H9 (cell line): Measurements from ENCODE around the gene ELP6. TPM values are rescaled to one million over a fixed set of nuclear protein-coding genes. Genes with fewer than 3 reads are reported as not detected.

ENCODE experiments used
- DNase-seq: peaks from one replicate; pipeline ENCODE4 v3.0.0-alpha.2; 2017
- H2AFZ ChIP-seq: one replicate; pipeline ENCODE4 v1.6.1; 2013; ENCODE audit warnings: mild to moderate bottlenecking, low read length, control low read depth, moderate library complexity
- H2AK5ac ChIP-seq: 2 replicates; pipeline ENCODE4 v1.6.1; 2013; ENCODE audit warnings: low read length, control low read depth, mixed read lengths; ENCODE audit not compliant: insufficient read length
- H2BK120ac ChIP-seq: one replicate; pipeline ENCODE4 v1.6.1; 2013; ENCODE audit warnings: low read depth, mild to moderate bottlenecking, low read length, control low read depth, inconsistent platforms; ENCODE audit not compliant: poor library complexity, severe bottlenecking
- H2BK12ac ChIP-seq: 2 replicates; pipeline ENCODE4 v1.6.1; 2013; ENCODE audit warnings: low read length, control low read depth, mixed read lengths, low read depth; ENCODE audit not compliant: insufficient read length
- H2BK15ac ChIP-seq: 2 replicates; pipeline ENCODE4 v1.6.1; 2013; ENCODE audit warnings: low read depth, low read length, control low read depth
- H2BK20ac ChIP-seq: one replicate; pipeline ENCODE4 v1.6.1; 2013; ENCODE audit warnings: low read depth, mild to moderate bottlenecking, low read length, control low read depth, inconsistent platforms; ENCODE audit not compliant: poor library complexity, severe bottlenecking
- H2BK5ac ChIP-seq: 2 replicates; pipeline ENCODE4 v1.6.1; 2013; ENCODE audit warnings: low read length, control low read depth, mixed read lengths; ENCODE audit not compliant: insufficient read length
- H3K14ac ChIP-seq: 2 replicates; pipeline ENCODE4 v1.6.1; 2013; ENCODE audit warnings: low read length, control low read depth; ENCODE audit not compliant: insufficient read depth
- H3K18ac ChIP-seq: 2 replicates; pipeline ENCODE4 v1.6.1; 2013; ENCODE audit warnings: low read depth, mild to moderate bottlenecking, mixed read lengths, low read length, control low read depth; ENCODE audit not compliant: insufficient read length
- H3K23ac ChIP-seq: 2 replicates; pipeline ENCODE4 v1.6.1; 2013; ENCODE audit warnings: low read length, control low read depth, mixed read lengths, low read depth; ENCODE audit not compliant: insufficient read length
- H3K23me2 ChIP-seq: 2 replicates; pipeline ENCODE4 v1.6.1; 2013; ENCODE audit warnings: low read depth, mild to moderate bottlenecking, mixed read lengths, low read length, control low read depth; ENCODE audit not compliant: insufficient read length, poor library complexity, severe bottlenecking
- H3K27ac ChIP-seq: 2 replicates; pipeline ENCODE4 v1.5.1; 2013; ENCODE audit warnings: low read length, control low read depth, mixed read lengths, low read depth; ENCODE audit not compliant: insufficient read length
- H3K27me3 ChIP-seq: 2 replicates; pipeline ENCODE4 v1.6.1; 2013; ENCODE audit warnings: low read length, control low read depth, inconsistent platforms; ENCODE audit not compliant: insufficient read depth
- H3K4ac ChIP-seq: 2 replicates; pipeline ENCODE4 v1.6.1; 2013; ENCODE audit warnings: low read depth, mild to moderate bottlenecking, control low read depth, inconsistent platforms, low read length, moderate library complexity
- H3K4me1 ChIP-seq: 2 replicates; pipeline ENCODE4 v1.6.1; 2013; ENCODE audit warnings: low read length, control low read depth, inconsistent platforms; ENCODE audit not compliant: insufficient read depth
- H3K4me2 ChIP-seq: 2 replicates; pipeline ENCODE4 v1.6.1; 2013; ENCODE audit warnings: low read length, control low read depth, mixed read lengths; ENCODE audit not compliant: insufficient read length, insufficient read depth
- H3K56ac ChIP-seq: 2 replicates; pipeline ENCODE4 v1.6.1; 2013; ENCODE audit warnings: low read depth, mild to moderate bottlenecking, mixed read lengths, low read length, control low read depth; ENCODE audit not compliant: insufficient read length
- H3K79me1 ChIP-seq: 2 replicates; pipeline ENCODE4 v1.6.1; 2013; ENCODE audit warnings: low read depth, mild to moderate bottlenecking, moderate library complexity, low read length, control low read depth, inconsistent platforms; ENCODE audit not compliant: insufficient read depth, poor library complexity, severe bottlenecking
- H3K79me2 ChIP-seq: 2 replicates; pipeline ENCODE4 v1.6.1; 2013; ENCODE audit warnings: low read length, control low read depth, inconsistent platforms; ENCODE audit not compliant: insufficient read depth
- H3K9ac ChIP-seq: 2 replicates; pipeline ENCODE4 v1.6.1; 2013; ENCODE audit warnings: low read length, control low read depth, mixed read lengths; ENCODE audit not compliant: insufficient read length; ENCODE audit errors: extremely low read depth
- H3K9me3 ChIP-seq: one replicate; pipeline ENCODE4 v1.6.1; 2013; ENCODE audit warnings: low read depth, low read length, inconsistent platforms; ENCODE audit not compliant: control insufficient read depth
- H3T11ph ChIP-seq: one replicate; pipeline ENCODE4 v1.6.1; 2013; ENCODE audit warnings: mild to moderate bottlenecking, low read length, control low read depth, inconsistent platforms
- H4K20me1 ChIP-seq: one replicate; pipeline ENCODE4 v1.6.1; 2013; ENCODE audit not compliant: control insufficient read depth, insufficient read length, insufficient read depth
- H4K5ac ChIP-seq: 2 replicates; pipeline ENCODE4 v1.6.1; 2013; ENCODE audit warnings: low read depth, mild to moderate bottlenecking, mixed read lengths, low read length, control low read depth; ENCODE audit not compliant: insufficient read length
- H4K8ac ChIP-seq: replicated peaks from 2 replicates; pipeline ENCODE4 v1.6.1; 2013; ENCODE audit warnings: low read length, control low read depth, mixed read lengths, low read depth; ENCODE audit not compliant: insufficient read length
- H4K91ac ChIP-seq: 2 replicates; pipeline ENCODE4 v1.6.1; 2013; ENCODE audit warnings: low read depth, mild to moderate bottlenecking, moderate library complexity, mixed read lengths, low read length, control low read depth; ENCODE audit not compliant: insufficient read length
- H3K27ac Mint-ChIP-seq, 3 experiments: 2 replicates in 2 of 3; 3 replicates in 1 of 3; pipeline ENCODE4 v1.8.0; 2020 to 2021; ENCODE audit warnings: mixed read lengths in 3 of 3, mild to moderate bottlenecking in 1 of 3, moderate library complexity in 1 of 3
- H3K27me3 Mint-ChIP-seq: 2 replicates; pipeline ENCODE4 v1.8.0; 2021; ENCODE audit warnings: low read depth, mild to moderate bottlenecking, moderate library complexity, mixed read lengths
- H3K36me3 Mint-ChIP-seq, 3 experiments: 2 replicates in 2 of 3; 3 replicates in 1 of 3; pipeline ENCODE4 v1.8.0; 2020 to 2021; ENCODE audit warnings: low read depth in 3 of 3, mixed read lengths in 3 of 3; ENCODE audit not compliant: insufficient read depth in 1 of 3
- H3K4me1 Mint-ChIP-seq, 2 experiments: 2 replicates each; pipeline ENCODE4 v1.8.0; 2020; ENCODE audit warnings: mixed read lengths in 2 of 2
- H3K4me3 Mint-ChIP-seq, 2 experiments: 2 replicates in 1 of 2; 3 replicates in 1 of 2; pipeline ENCODE4 v1.8.0; 2020 to 2021; ENCODE audit warnings: mild to moderate bottlenecking in 2 of 2, mixed read lengths in 2 of 2, moderate library complexity in 1 of 2
- H3K9me3 Mint-ChIP-seq, 2 experiments: 2 replicates in 1 of 2; 3 replicates in 1 of 2; pipeline ENCODE4 v1.8.0; 2020; ENCODE audit warnings: mild to moderate bottlenecking in 2 of 2, mixed read lengths in 2 of 2, moderate library complexity in 1 of 2
- CTCF ChIP-seq: fragments of 200-600 bp; sonication (generic); conservative IDR thresholded peaks from 3 replicates; pipeline ENCODE4 v1.8.0; 2021; ENCODE audit warnings: antibody characterized with exemption, mild to moderate bottlenecking
- WGBS: extraction: QIAGEN DNeasy Blood & Tissue Kit; methylation state at CpG from one replicate; pipeline ENCODE4 v1.1.7; 2013; ENCODE audit warnings: missing lambda C conversion rate, low lambda C conversion rate, mixed read lengths; ENCODE audit not compliant: insufficient read length; ENCODE audit errors: extremely low coverage; 5-methylcytosine and 5-hydroxymethylcytosine counted together
- total RNA-seq: library from RNA; stranded (reverse); gene quantifications from 2 replicates; pipeline ENCODE4 v1.2.1, GENCODE V29; 2021

The ELP6 gene
- total RNA-seq, 1 experiment from 2014 or later: 53.9 TPM

- Histone ChIP-seq H2BK12ac (no peak overlapping the region), H3K9ac (no peak overlapping the region), H3K9me3 (no peaks in the 10 kb centered on the region), H4K91ac (no peak overlapping the region), H2AFZ (no peak overlapping the region), H2BK120ac (no peak overlapping the region), H3K4me2 (no peak overlapping the region), H3K56ac (no peak overlapping the region), H3K18ac (no peak overlapping the region), H2BK15ac (no peak overlapping the region), H3K14ac (no peak overlapping the region), H3K4me1 (no peaks in the 10 kb centered on the region), H4K5ac (no peak overlapping the region), H3K79me1 (peaks cover 6% of the 10 kb centered on the region), H4K20me1 (no peaks in the 10 kb centered on the region), H3K27ac (no peak overlapping the region), H3K27me3 (no peaks in the 10 kb centered on the region), H3K79me2 (peaks cover 6% of the 10 kb centered on the region; the same call in 1 of the 2 replicates), H2BK20ac (no peak overlapping the region), H3T11ph (no peak overlapping the region), H3K4ac (no peak overlapping the region), H2AK5ac (no peak overlapping the region), H3K23me2 (peaks cover 6% of the 10 kb centered on the region), H2BK5ac (no peak overlapping the region), H3K23ac (no peak overlapping the region), H4K8ac (no peak overlapping the region)
- no peak for TF ChIP-seq CTCF
- Mint-ChIP-seq H3K27me3 (no peaks in the 10 kb centered on the region; the same call in none of the 2 replicates), H3K9me3 (no peaks in the 10 kb centered on the region), H3K36me3 (peaks cover 4 to 16% (median 12%) of the 10 kb centered on the region in 3 experiments), H3K4me3 (no peak overlapping the region; a peak in 1 of 5 replicates), H3K4me1 (peaks cover 8 to 10% of the 10 kb centered on the region in 2 experiments), H3K27ac (no peak overlapping the region)
- no peak for DNase-seq
- WGBS: no CpG with 5 or more reads among the region's 5 CpGs
Measured at GRCh38 chr3:47515100-47515499, 1.6 kb upstream of the ELP6 start.
